Testis (tissue), 2 donors: ENCODE measurements around the gene ARL14.

Experiments used
- CTCF ChIP-seq, 3 experiments: fragments of 450-650 bp in 2 of 3; fragments of 200-600 bp in 1 of 3; sonication (generic) in 1 of 3; IDR thresholded peaks; one replicate each; pipeline ENCODE4 v1.5.1; 2016 to 2019; ENCODE audit warnings: antibody characterized with exemption in 3 of 3, mild to moderate bottlenecking in 2 of 3, moderate library complexity in 1 of 3
- POLR2A ChIP-seq: fragments of 450-650 bp; IDR thresholded peaks from one replicate; pipeline ENCODE4 v1.6.1; 2017; ENCODE audit warnings: antibody characterized with exemption, mild to moderate bottlenecking, moderate library complexity

- TF ChIP-seq POLR2A (no peak), CTCF (IDR thresholded peaks at IDR 0.05) (no peak)
Measured at GRCh38 chr3:160665784-160666526, 11.0 kb upstream of the ARL14 start.
